ENCODE data around the gene PPP1R37. TPM values are rescaled to one million over a fixed set of nuclear protein-coding genes. Genes with fewer than 3 reads are reported as not detected.

Gene PPP1R37
- total RNA-seq, 4 donors from 2014 or later: 34.9 to 59.7 (median 42.9) TPM

- H3K27ac ChIP-seq: no peak overlapping the region
- H3K36me3 ChIP-seq: no peaks in the 10 kb centered on the region
- peaks cover 0 to 11% of the 10 kb centered on the region in 2 donors for H3K4me1 ChIP-seq
- no peaks in the 10 kb centered on the region for H3K27me3 ChIP-seq
- TF ChIP-seq CTCF (IDR thresholded peaks at IDR 0.05) (no peak), POLR2A (IDR thresholded peaks at IDR 0.05) (no peak)
- no peak overlapping the region for H3K4me3 ChIP-seq (replicated peaks in 1 of 3)
- DNase-seq: no peak
- intact Hi-C loops (cut with DNase I): no loop called here
- WGBS, 2 donors: 69 to 83% methylated on average over 3 to 5 of the region's 10 CpGs
- H3K9me3 ChIP-seq: no peaks in the 10 kb centered on the region
Observed at GRCh38 chr19:45169602-45170001, 76.6 kb downstream of the PPP1R37 start.

GRCh38 chr19:45170146-45171106 is 77.4 kb downstream of the PPP1R37 start:
- 80 to 83% methylated on average over 12 to 15 of the region's 21 CpGs for WGBS, 2 donors
- Histone ChIP-seq H3K27me3 (no peaks in the 10 kb centered on the region), H3K4me3 (replicated peaks in 1 of 3) (no peak overlapping the region), H3K9me3 (no peaks in the 10 kb centered on the region), H3K27ac (no peak overlapping the region), H3K4me1 (peaks cover 0 to 7% of the 10 kb centered on the region in 2 donors), H3K36me3 (no peaks in the 10 kb centered on the region)
- no peak for DNase-seq
- intact Hi-C loops (cut with DNase I): no loop called here
- no peak for TF ChIP-seq CTCF (IDR thresholded peaks at IDR 0.05)
- TF ChIP-seq POLR2A (IDR thresholded peaks at IDR 0.05): no peak

- no peak for DNase-seq
- Histone ChIP-seq H3K36me3 (no peaks in the 10 kb centered on the region), H3K4me1 (peaks cover 0 to 7% of the 10 kb centered on the region in 2 donors), H3K27me3 (no peaks in the 10 kb centered on the region), H3K4me3 (replicated peaks in 1 of 3) (no peak overlapping the region), H3K9me3 (no peaks in the 10 kb centered on the region), H3K27ac (no peak overlapping the region)
- WGBS, 2 donors: 45 to 64% methylated on average over 7 of the region's 7 CpGs
- intact Hi-C loops (cut with DNase I): no loop called here
- no peak for TF ChIP-seq CTCF (IDR thresholded peaks at IDR 0.05)
- TF ChIP-seq POLR2A (IDR thresholded peaks at IDR 0.05): no peak
Observed at GRCh38 chr19:45171211-45171623, 78.2 kb downstream of the PPP1R37 start.

- intact Hi-C loops (cut with DNase I): no loop called here
- H3K4me3 ChIP-seq (replicated peaks in 1 of 3): no peak overlapping the region
- WGBS, 2 donors: 59 to 77% methylated on average over 3 of the region's 4 CpGs
- no peaks in the 10 kb centered on the region for H3K27me3 ChIP-seq
- TF ChIP-seq CTCF (IDR thresholded peaks at IDR 0.05): no peak
- TF ChIP-seq POLR2A (IDR thresholded peaks at IDR 0.05): no peak
- DNase-seq: no peak
- H3K27ac ChIP-seq: no peak overlapping the region
- H3K36me3 ChIP-seq: no peaks in the 10 kb centered on the region
- H3K9me3 ChIP-seq: no peaks in the 10 kb centered on the region
- peaks cover 2 to 12% of the 10 kb centered on the region in 2 donors for H3K4me1 ChIP-seq
Observed at GRCh38 chr19:45172173-45172572, 79.2 kb downstream of the PPP1R37 start.

- H3K9me3 ChIP-seq: no peaks in the 10 kb centered on the region
- TF ChIP-seq CTCF (IDR thresholded peaks at IDR 0.05) (no peak), POLR2A (IDR thresholded peaks at IDR 0.05) (no peak)
- peaks cover 7 to 17% of the 10 kb centered on the region in 2 donors for H3K4me1 ChIP-seq
- no peak for DNase-seq
- H3K27ac ChIP-seq: no peak overlapping the region
- no peak overlapping the region for H3K4me3 ChIP-seq (replicated peaks in 1 of 3)
- no peaks in the 10 kb centered on the region for H3K27me3 ChIP-seq
- 93 to 96% methylated on average over 6 to 13 of the region's 18 CpGs for WGBS, 2 donors
- H3K36me3 ChIP-seq: no peaks in the 10 kb centered on the region
- intact Hi-C loops (cut with DNase I): no loop called here
Observed at GRCh38 chr19:45172611-45173208, 79.7 kb downstream of the PPP1R37 start.

Measured in thyroid gland (tissue), 4 donors.